GM23338 (cell line): Measurements from ENCODE around the gene LRP1-AS. TPM values are rescaled to one million over a fixed set of nuclear protein-coding genes. Genes with fewer than 3 reads are reported as not detected.
A peak's percentile ranks its signal among the peaks of the same experiment; 100 is the strongest.

Experiments
- ATAC-seq: fragments of 200-7000 bp; cut with Tn5 transposase; 3 replicates; pipeline ENCODE4 v1.9.1; 2020
- DNase-seq: peaks from one replicate; pipeline ENCODE4 v3.0.0-alpha.2; 2015; ENCODE audit warnings: low spot score
- H2AFZ ChIP-seq: fragments of 200-600 bp; sonication (generic); 2 replicates; pipeline ENCODE4 v1.8.0; 2016; ENCODE audit warnings: antibody characterized with exemption, mild to moderate bottlenecking, moderate library complexity
- H3F3A ChIP-seq: fragments of 200-600 bp; sonication (generic); replicated peaks from 2 replicates; pipeline ENCODE4 v1.8.0; 2017; ENCODE audit warnings: antibody characterized with exemption, mixed run types, low read depth
- H3K27ac ChIP-seq: fragments of 200-600 bp; sonication (generic); 2 replicates; pipeline ENCODE4 v1.6.1; 2016; ENCODE audit warnings: low read depth
- H3K27me3 ChIP-seq: fragments of 200-600 bp; sonication (generic); 2 replicates; pipeline ENCODE4 v1.8.0; 2016; ENCODE audit warnings: mild to moderate bottlenecking, mixed run types, moderate library complexity; ENCODE audit not compliant: insufficient read depth
- H3K36me3 ChIP-seq: fragments of 200-600 bp; sonication (generic); 2 replicates; pipeline ENCODE4 v1.8.0; 2016; ENCODE audit warnings: mild to moderate bottlenecking; ENCODE audit not compliant: insufficient read depth
- H3K4me1 ChIP-seq: fragments of 200-600 bp; sonication (generic); 2 replicates; pipeline ENCODE4 v1.8.0; 2016; ENCODE audit warnings: mild to moderate bottlenecking, moderate library complexity; ENCODE audit not compliant: insufficient read depth
- H3K4me2 ChIP-seq: fragments of 200-600 bp; sonication (generic); 2 replicates; pipeline ENCODE4 v1.7.1; 2017; ENCODE audit warnings: mixed run types
- H3K4me3 ChIP-seq: fragments of 200-600 bp; sonication (generic); 2 replicates; pipeline ENCODE4 v1.6.1; 2016; ENCODE audit warnings: mixed run types
- H3K79me2 ChIP-seq: fragments of 200-600 bp; sonication (generic); replicated peaks from 2 replicates; pipeline ENCODE4 v1.8.0; 2017; ENCODE audit warnings: mild to moderate bottlenecking; ENCODE audit not compliant: insufficient read depth
- H3K9me2 ChIP-seq: fragments of 200-600 bp; sonication (generic); 2 replicates; pipeline ENCODE4 v1.8.0; 2017; ENCODE audit not compliant: insufficient read depth
- H4K20me1 ChIP-seq: fragments of 200-600 bp; sonication (generic); replicated peaks from 2 replicates; pipeline ENCODE4 v1.8.0; 2017; ENCODE audit warnings: mild to moderate bottlenecking; ENCODE audit not compliant: insufficient read depth
- H3K27ac Mint-ChIP-seq: 2 replicates; pipeline ENCODE4 v1.8.0; 2020; ENCODE audit warnings: inconsistent platforms, mild to moderate bottlenecking, moderate library complexity, mixed read lengths
- H3K27me3 Mint-ChIP-seq: 3 replicates; pipeline ENCODE4 v1.8.0; 2022; ENCODE audit warnings: low read depth, mild to moderate bottlenecking, moderate library complexity, mixed read lengths, inconsistent platforms; ENCODE audit not compliant: insufficient read depth, poor library complexity
- H3K36me3 Mint-ChIP-seq: 3 replicates; pipeline ENCODE4 v1.8.0; 2021; ENCODE audit warnings: low read depth, mild to moderate bottlenecking, inconsistent platforms, moderate library complexity, mixed read lengths
- H3K4me1 Mint-ChIP-seq: 3 replicates; pipeline ENCODE4 v1.8.0; 2020; ENCODE audit warnings: mild to moderate bottlenecking, inconsistent platforms, mixed read lengths
- H3K4me3 Mint-ChIP-seq: 3 replicates; pipeline ENCODE4 v1.8.0; 2021; ENCODE audit warnings: moderate library complexity, mild to moderate bottlenecking, inconsistent platforms, mixed read lengths
- H3K9me3 Mint-ChIP-seq: 3 replicates; pipeline ENCODE4 v1.8.0; 2020; ENCODE audit warnings: moderate library complexity, mild to moderate bottlenecking, inconsistent platforms, mixed read lengths
- CREB1 ChIP-seq: fragments of 250-450 bp; sonication (Bioruptor Pico); IDR thresholded peaks from 2 replicates; pipeline ENCODE4 v1.5.0; 2020; ENCODE audit warnings: low read depth, mild to moderate bottlenecking, moderate library complexity
- NANOG ChIP-seq: IDR thresholded peaks from 2 replicates; pipeline ENCODE4 v1.6.1; 2016; ENCODE audit warnings: antibody characterized with exemption, borderline replicate concordance
- microRNA counts: library from miRNA; unstranded; fragments of <30 nt; microRNA quantifications from one replicate; lab custom pipeline; 2017
- microRNA-seq: library from miRNA; unstranded; fragments of <30 nt; microRNA quantifications from one replicate; pipeline ENCODE4, GENCODE V29; 2017
- polyA plus RNA-seq: library from polyadenylated mRNA; unstranded; fragments of >200 nt; fragmentation: Nextera tagmentation; extraction: Ambion mirVana; gene quantifications from 2 replicates; pipeline ENCODE4 v1.2.1, GENCODE V29; 2016
- small RNA-seq: library from RNA; depleted of rRNA; stranded (forward); fragments of <200 nt; gene quantifications from one replicate; pipeline ENCODE3, GENCODE V24; 2014; ENCODE audit warnings: low replicate concordance
- total RNA-seq: library from RNA; depleted of rRNA; stranded (reverse); fragments of >200 nt; shearing (Covaris generic); gene quantifications from 2 replicates; pipeline ENCODE4 v1.2.3, GENCODE V29; 2014; rRNA removed

LRP1-AS gene
- total and polyA plus RNA-seq, 2 experiments from 2014 or later: 0.86 TPM; not detected in 1

- Histone ChIP-seq H3K36me3 (no peaks in the 10 kb centered on the region), H3K27ac (peak overlapping the region; percentile 72; the same call in 1 of the 2 replicates), H3K4me2 (no peak overlapping the region), H4K20me1 (no peaks in the 10 kb centered on the region; the same call in 1 of the 2 replicates), H3K9me2 (no peaks in the 10 kb centered on the region), H2AFZ (no peak overlapping the region), H3K27me3 (no peaks in the 10 kb centered on the region), H3F3A (peaks cover 10% of the 10 kb centered on the region; the same call in 1 of the 2 replicates), H3K4me1 (peaks cover 27% of the 10 kb centered on the region), H3K4me3 (no peak overlapping the region), H3K79me2 (peaks cover 3% of the 10 kb centered on the region; the same call in 1 of the 2 replicates)
- no peak for TF ChIP-seq CREB1 (CRISPR knock-in tag)
- no peak for TF ChIP-seq NANOG
- peak overlapping the region; percentile 95 for H3K27ac Mint-ChIP-seq
- no peak for DNase-seq
- peaks cover 56% of the 10 kb centered on the region for H3K4me1 Mint-ChIP-seq
- H3K9me3 Mint-ChIP-seq: no peaks in the 10 kb centered on the region
- peaks cover 34% of the 10 kb centered on the region for H3K27me3 Mint-ChIP-seq
- ATAC-seq: no peak
- peaks cover 65% of the 10 kb centered on the region for H3K36me3 Mint-ChIP-seq
- no peak overlapping the region; the same call in 2 of the 3 replicates for H3K4me3 Mint-ChIP-seq
Observed at GRCh38 chr12:57095440-57095839, 52.0 kb downstream of the LRP1-AS start.

MicroRNAs within 50 kb of the gene (microRNA counts, 767-probe panel; counts per million panel counts)
- not detected for microRNA hsa-miR-1228-3p (lab: Ali Mortazavi, UCI)

Small RNA genes lying within 50 kb of the gene (microRNA-seq; reads per million reads assigned to microRNA genes)
- 1.3 reads per million for gene MIR1228

Small RNA genes lying within 50 kb of the gene (small RNA-seq; reads per million reads assigned to genes)
- gene MIR1228: 0.10 reads per million

Other genes starting within 250 kb of the LRP1-AS start
- gene SDR9C7, start 213.2 kb downstream of the LRP1-AS start, total RNA-seq: not detected in 2 replicates
- gene SDR9C7, start 213.2 kb downstream of the LRP1-AS start, polyA plus RNA-seq: 0.12 TPM in 1 of 2 replicates, not detected in the other
- 0.62 and 0.66 TPM in 2 replicates for gene RDH16, start 190.0 kb downstream of the LRP1-AS start, total RNA-seq
- gene RDH16, start 190.0 kb downstream of the LRP1-AS start, polyA plus RNA-seq: 0.28 and 0.52 TPM in 2 replicates
- gene ZBTB39, start 141.1 kb downstream of the LRP1-AS start, total RNA-seq: 24.1 and 26.7 TPM in 2 replicates
- 5.5 and 6.6 TPM in 2 replicates for gene ZBTB39, start 141.1 kb downstream of the LRP1-AS start, polyA plus RNA-seq
- 11.9 and 22.0 TPM in 2 replicates for gene TAC3, start 131.1 kb downstream of the LRP1-AS start, total RNA-seq
- 35.1 and 37.5 TPM in 2 replicates for gene TAC3, start 131.1 kb downstream of the LRP1-AS start, polyA plus RNA-seq
- gene MYO1A, start 97.5 kb downstream of the LRP1-AS start, total RNA-seq: not detected in 2 replicates
- gene MYO1A, start 97.5 kb downstream of the LRP1-AS start, polyA plus RNA-seq: not detected in 2 replicates
- gene NEMP1, start 68.8 kb downstream of the LRP1-AS start, total RNA-seq: 35.0 and 36.3 TPM in 2 replicates
- gene NEMP1, start 68.8 kb downstream of the LRP1-AS start, polyA plus RNA-seq: 10.3 and 11.9 TPM in 2 replicates
- gene NAB2, start 58.5 kb downstream of the LRP1-AS start, total RNA-seq: 19.8 and 20.8 TPM in 2 replicates
- 6.5 and 6.6 TPM in 2 replicates for gene NAB2, start 58.5 kb downstream of the LRP1-AS start, polyA plus RNA-seq
- gene STAT6, start 36.3 kb downstream of the LRP1-AS start, total RNA-seq: 26.3 and 28.1 TPM in 2 replicates
- 11.0 and 14.3 TPM in 2 replicates for gene STAT6, start 36.3 kb downstream of the LRP1-AS start, polyA plus RNA-seq
- 130 and 145 TPM in 2 replicates for gene LRP1, start 19.1 kb downstream of the LRP1-AS start, total RNA-seq
- 26.6 and 29.9 TPM in 2 replicates for gene LRP1, start 19.1 kb downstream of the LRP1-AS start, polyA plus RNA-seq
- gene NXPH4, start 69.2 kb upstream of the LRP1-AS start, total RNA-seq: 1.5 and 4.5 TPM in 2 replicates
- 0.89 and 1.1 TPM in 2 replicates for gene NXPH4, start 69.2 kb upstream of the LRP1-AS start, polyA plus RNA-seq
- 363 and 387 TPM in 2 replicates for gene SHMT2, start 82.1 kb upstream of the LRP1-AS start, total RNA-seq
- gene SHMT2, start 82.1 kb upstream of the LRP1-AS start, polyA plus RNA-seq: 125 and 131 TPM in 2 replicates
- 1.2 and 3.0 TPM in 2 replicates for gene STAC3, start 103.6 kb upstream of the LRP1-AS start, total RNA-seq
- 0.48 and 0.59 TPM in 2 replicates for gene STAC3, start 103.6 kb upstream of the LRP1-AS start, polyA plus RNA-seq